LNCAP (cell line): ENCODE measurements around the gene XXYLT1.

ENCODE experiments used
- TF ChIP-seq, protein P1 (sequence below): fragments of 450-650 bp; IDR thresholded peaks from 2 replicates; pipeline ENCODE4 v1.5.1; 2017; ENCODE audit warnings: mild to moderate bottlenecking

XXYLT1 gene

DNA sequence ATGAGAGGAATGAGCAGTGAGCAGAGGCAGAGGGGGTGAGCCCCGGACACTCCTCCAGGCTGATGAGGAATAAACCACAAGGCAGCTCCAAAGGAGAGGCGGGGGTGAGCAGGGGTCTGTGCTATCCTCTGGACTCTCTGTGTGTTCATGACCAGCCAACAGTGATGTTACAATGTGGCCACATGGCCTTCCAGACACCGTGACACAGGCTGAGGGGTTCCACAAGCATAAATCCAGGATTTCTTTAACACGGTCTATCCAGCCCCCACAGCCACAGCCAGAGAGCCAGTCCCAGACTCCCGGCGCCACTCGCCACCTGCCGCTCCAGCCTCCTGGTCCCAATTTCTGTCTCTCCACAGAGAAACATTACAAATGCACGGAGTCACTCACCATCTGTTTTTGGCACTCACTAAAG, 24.4 kb downstream of the XXYLT1 start:
- TF ChIP-seq, protein P1, sequence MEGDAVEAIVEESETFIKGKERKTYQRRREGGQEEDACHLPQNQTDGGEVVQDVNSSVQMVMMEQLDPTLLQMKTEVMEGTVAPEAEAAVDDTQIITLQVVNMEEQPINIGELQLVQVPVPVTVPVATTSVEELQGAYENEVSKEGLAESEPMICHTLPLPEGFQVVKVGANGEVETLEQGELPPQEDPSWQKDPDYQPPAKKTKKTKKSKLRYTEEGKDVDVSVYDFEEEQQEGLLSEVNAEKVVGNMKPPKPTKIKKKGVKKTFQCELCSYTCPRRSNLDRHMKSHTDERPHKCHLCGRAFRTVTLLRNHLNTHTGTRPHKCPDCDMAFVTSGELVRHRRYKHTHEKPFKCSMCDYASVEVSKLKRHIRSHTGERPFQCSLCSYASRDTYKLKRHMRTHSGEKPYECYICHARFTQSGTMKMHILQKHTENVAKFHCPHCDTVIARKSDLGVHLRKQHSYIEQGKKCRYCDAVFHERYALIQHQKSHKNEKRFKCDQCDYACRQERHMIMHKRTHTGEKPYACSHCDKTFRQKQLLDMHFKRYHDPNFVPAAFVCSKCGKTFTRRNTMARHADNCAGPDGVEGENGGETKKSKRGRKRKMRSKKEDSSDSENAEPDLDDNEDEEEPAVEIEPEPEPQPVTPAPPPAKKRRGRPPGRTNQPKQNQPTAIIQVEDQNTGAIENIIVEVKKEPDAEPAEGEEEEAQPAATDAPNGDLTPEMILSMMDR, result no peak

DNA sequence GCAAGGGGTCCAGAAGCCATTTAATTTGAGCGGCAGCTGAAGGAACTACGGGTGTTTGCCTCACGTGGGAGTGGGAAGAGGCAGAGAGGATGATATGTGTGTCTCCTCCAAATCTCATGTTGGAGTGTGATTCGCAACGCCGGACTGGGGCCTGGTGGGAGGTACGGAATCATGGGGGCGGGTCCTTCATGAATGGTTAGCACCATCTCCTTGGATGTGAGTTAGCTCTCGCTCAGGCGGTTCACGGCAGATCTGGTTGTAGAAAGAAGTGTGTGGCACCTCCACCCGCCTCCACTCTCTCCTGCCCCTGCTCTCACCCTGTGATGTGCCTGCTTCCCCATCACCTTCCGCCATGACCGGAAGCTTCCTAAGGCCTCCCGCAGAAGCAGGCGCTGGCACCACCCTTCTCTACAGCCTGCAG, 25.4 kb downstream of the XXYLT1 start:
- TF ChIP-seq, protein P1, result no peak

DNA sequence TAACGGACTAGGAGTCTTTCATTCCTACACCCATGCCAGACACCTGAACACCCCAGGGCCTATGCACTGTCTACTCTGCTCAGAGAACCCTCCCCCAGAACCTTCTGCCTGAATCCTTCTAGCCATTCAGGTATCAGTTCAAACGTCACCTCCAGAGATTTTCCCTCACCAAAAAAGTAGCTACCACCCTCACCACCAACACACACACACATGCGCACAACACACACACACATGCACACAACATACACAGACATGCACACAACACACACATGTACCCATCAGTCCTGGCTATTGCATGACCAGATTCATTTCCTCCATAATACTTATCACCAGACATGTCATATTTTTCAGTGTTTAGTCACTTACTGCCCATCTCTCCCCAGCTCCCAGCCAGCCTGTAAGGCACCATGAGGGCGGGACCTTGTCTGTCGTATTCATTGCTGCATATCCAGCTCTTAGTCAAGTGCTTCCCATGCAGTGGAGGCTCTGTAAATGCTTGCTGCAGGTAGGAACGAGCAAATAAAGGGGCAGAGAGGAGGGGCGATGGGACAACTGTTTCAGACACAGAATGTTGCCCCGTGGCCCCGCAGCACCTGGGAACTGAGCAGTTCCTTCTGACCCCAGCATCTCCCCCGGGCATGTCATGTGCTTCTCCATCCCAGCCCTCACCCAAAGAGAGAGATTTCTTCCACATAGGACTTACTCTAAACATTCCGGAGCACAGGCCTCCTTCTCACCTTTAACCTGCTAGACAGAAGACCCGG, 29.2 kb downstream of the XXYLT1 start:
- TF ChIP-seq, protein P1, result no peak

- TF ChIP-seq, protein P1, result no peak
Measured at GRCh38 chr3:195240939-195241338, 30.0 kb downstream of the XXYLT1 start.

- TF ChIP-seq, protein P1, result no peak
Measured at GRCh38 chr3:195240171-195240701, 30.7 kb downstream of the XXYLT1 start.

DNA sequence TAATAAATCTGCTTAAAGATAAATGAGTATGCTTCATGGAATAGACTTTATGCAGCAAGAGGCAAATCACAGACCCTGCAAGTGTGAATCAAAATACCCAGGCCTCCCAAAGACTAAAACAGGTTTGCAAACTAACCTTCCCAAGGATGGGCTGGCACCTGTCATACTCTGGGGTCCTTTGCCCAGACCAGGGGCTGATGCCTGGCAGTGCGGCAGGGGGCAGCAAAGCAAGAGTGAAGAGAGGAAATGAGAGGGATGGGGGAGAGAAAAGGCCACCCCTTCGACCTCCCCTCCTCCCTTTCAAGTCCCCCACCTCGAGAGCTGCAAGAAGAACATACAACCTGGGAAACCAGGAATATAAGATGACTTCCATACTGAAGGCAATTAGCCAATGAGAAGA, 31.8 kb downstream of the XXYLT1 start:
- TF ChIP-seq, protein P1, result no peak

DNA sequence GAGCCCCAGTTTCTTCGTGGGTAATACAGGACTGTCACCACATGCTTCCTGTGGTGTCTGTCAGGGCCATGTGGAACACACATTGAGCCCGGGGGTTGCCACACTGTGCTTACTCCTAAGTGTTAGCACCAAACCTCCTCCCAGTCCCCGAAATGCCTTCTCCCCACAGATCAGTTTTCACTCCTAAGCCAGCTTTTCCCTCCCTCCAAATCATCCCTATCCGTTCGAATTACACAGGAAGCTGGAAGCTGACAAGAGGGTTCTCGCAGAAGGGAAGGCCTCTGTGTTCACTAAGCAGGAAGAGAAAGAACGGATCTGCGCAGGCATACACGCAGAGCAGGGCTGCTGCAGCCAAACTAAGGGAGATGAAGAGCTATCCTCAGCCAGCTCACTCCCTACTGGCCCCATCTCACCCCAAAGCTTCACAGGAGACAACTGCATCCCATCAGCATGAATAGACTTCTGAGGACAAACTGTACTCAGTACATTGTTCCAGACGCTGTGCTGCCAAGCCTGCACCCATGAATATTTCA, 32.3 kb downstream of the XXYLT1 start:
- TF ChIP-seq, protein P1, result no peak
